HEK293 (cell line): ENCODE results near the gene HERC4.
"Not testable (repeated sequence)": the region's sequence is repeated elsewhere in the genome, so short reads cannot be mapped to it uniquely, and the experiment has no call there.

Experiments used
- CTCF ChIA-PET: fragments of 350-600 bp; formaldehyde crosslinking; extraction: SDS; loops from one replicate; lab custom pipeline; 2021; ENCODE audit warnings: antibody characterized with exemption; lab: Yijun Ruan, JAX
- POLR2A ChIA-PET: fragments of 300-600 bp; formaldehyde crosslinking; extraction: SDS; loops from one replicate; lab custom pipeline; 2020; ENCODE audit warnings: antibody characterized with exemption, inconsistent platforms; lab: Yijun Ruan, JAX
- H3K27ac ChIP-seq: fragments of 200-500 bp; sonication (Bioruptor generic); 2 replicates; pipeline ENCODE4 v1.5.1; 2014; ENCODE audit warnings: low read depth, low read length, control low read depth, inconsistent platforms; ENCODE audit errors: extremely low read depth
- H3K36me3 ChIP-seq, 2 experiments: fragments of 200-500 bp in 1 of 2; sonication (Bioruptor generic) in 1 of 2; 1 replicate in 1 of 2; 2 replicates in 1 of 2; pipeline ENCODE4 v1.5.1; 2014 to 2017; ENCODE audit warnings: inconsistent platforms in 2 of 2, low read length in 2 of 2; ENCODE audit not compliant: control insufficient read depth in 2 of 2, insufficient read depth in 1 of 2
- H3K4me1 ChIP-seq: fragments of 200-500 bp; sonication (Bioruptor generic); 2 replicates; pipeline ENCODE4 v1.5.1; 2014; ENCODE audit warnings: mild to moderate bottlenecking, low read length, inconsistent platforms; ENCODE audit not compliant: control insufficient read depth, insufficient read depth
- H3K4me3 ChIP-seq: 2 replicates; pipeline ENCODE4 v1.5.1; 2011; ENCODE audit warnings: low read depth, mild to moderate bottlenecking, control low read depth, low read length, moderate library complexity
- H3K9me3 ChIP-seq: fragments of 200-500 bp; sonication (Bioruptor generic); 2 replicates; pipeline ENCODE4 v1.5.1; 2014; ENCODE audit warnings: low read depth, low read length, inconsistent platforms; ENCODE audit not compliant: control insufficient read depth, insufficient read depth
- ATF2 ChIP-seq: fragments of 450-650 bp; formaldehyde crosslinking; IDR thresholded peaks from 2 replicates; pipeline ENCODE4 v1.5.1; 2016; ENCODE audit warnings: missing biosample characterization, missing genetic modification characterization, low read depth
- BCL11A ChIP-seq: fragments of 450-650 bp; formaldehyde crosslinking; IDR thresholded peaks from 2 replicates; pipeline ENCODE4 v1.5.1; 2016; ENCODE audit warnings: low read depth, missing biosample characterization, missing genetic modification characterization
- CTCF ChIP-seq: fragments of 450-650 bp; formaldehyde crosslinking; IDR thresholded peaks from 2 replicates; pipeline ENCODE4 v1.5.1; 2016; ENCODE audit warnings: missing biosample characterization, missing genetic modification characterization
- GLIS1 ChIP-seq: fragments of 450-650 bp; formaldehyde crosslinking; IDR thresholded peaks from 2 replicates; pipeline ENCODE4 v1.5.1; 2016; ENCODE audit warnings: missing biosample characterization, missing genetic modification characterization
- HOXD13 ChIP-seq: sonication (generic); formaldehyde crosslinking; IDR thresholded peaks from 2 replicates; pipeline ENCODE4 v1.8.0; 2022; ENCODE audit warnings: missing genetic modification reagents, borderline replicate concordance
- PRDM4 ChIP-seq: fragments of 450-650 bp; formaldehyde crosslinking; IDR thresholded peaks from 2 replicates; pipeline ENCODE4 v1.5.1; 2017; ENCODE audit warnings: missing biosample characterization, missing genetic modification characterization
- SP2 ChIP-seq: fragments of 450-650 bp; formaldehyde crosslinking; IDR thresholded peaks from 2 replicates; pipeline ENCODE4 v1.5.1; 2016; ENCODE audit warnings: missing biosample characterization, missing genetic modification characterization
- TSHZ1 ChIP-seq: fragments of 450-650 bp; formaldehyde crosslinking; IDR thresholded peaks from 2 replicates; pipeline ENCODE4 v1.5.1; 2016; ENCODE audit warnings: missing biosample characterization, missing genetic modification characterization, borderline replicate concordance
- ZBTB10 ChIP-seq: fragments of 450-650 bp; formaldehyde crosslinking; IDR thresholded peaks from 2 replicates; pipeline ENCODE4 v1.5.1; 2016; ENCODE audit warnings: missing biosample characterization, missing genetic modification characterization
- ZBTB17 ChIP-seq: fragments of 450-650 bp; formaldehyde crosslinking; IDR thresholded peaks from 2 replicates; pipeline ENCODE4 v1.5.1; 2016; ENCODE audit warnings: missing biosample characterization, missing genetic modification characterization
- ZNF16 ChIP-seq: fragments of 450-650 bp; formaldehyde crosslinking; IDR thresholded peaks from 2 replicates; pipeline ENCODE4 v1.5.1; 2016; ENCODE audit warnings: low read depth, missing biosample characterization, missing genetic modification characterization
- ZNF223 ChIP-seq: fragments of 450-650 bp; formaldehyde crosslinking; IDR thresholded peaks from 2 replicates; pipeline ENCODE4 v1.5.1; 2016; ENCODE audit warnings: missing biosample characterization, missing genetic modification characterization
- ZNF530 ChIP-seq: fragments of 450-650 bp; formaldehyde crosslinking; IDR thresholded peaks from 2 replicates; pipeline ENCODE4 v1.5.1; 2016; ENCODE audit warnings: low read depth, missing biosample characterization, missing genetic modification characterization
- ZNF548 ChIP-seq: fragments of 450-650 bp; formaldehyde crosslinking; IDR thresholded peaks from 2 replicates; pipeline ENCODE4 v1.5.1; 2016; ENCODE audit warnings: missing biosample characterization, missing genetic modification characterization
- ZNF777 ChIP-seq: fragments of 450-650 bp; formaldehyde crosslinking; IDR thresholded peaks from 2 replicates; pipeline ENCODE4 v1.5.1; 2017; ENCODE audit warnings: missing biosample characterization, missing genetic modification characterization, borderline replicate concordance
- ZSCAN16 ChIP-seq: fragments of 450-650 bp; formaldehyde crosslinking; IDR thresholded peaks from 2 replicates; pipeline ENCODE4 v1.5.1; 2016; ENCODE audit warnings: missing biosample characterization, missing genetic modification characterization
- ZSCAN18 ChIP-seq: fragments of 450-650 bp; formaldehyde crosslinking; IDR thresholded peaks from 2 replicates; pipeline ENCODE4 v1.5.1; 2016; ENCODE audit warnings: missing biosample characterization, missing genetic modification characterization
- ZSCAN5A ChIP-seq: fragments of 450-650 bp; formaldehyde crosslinking; IDR thresholded peaks from 2 replicates; pipeline ENCODE4 v1.5.1; 2016; ENCODE audit warnings: missing biosample characterization, missing genetic modification characterization

The HERC4 gene

GRCh38 chr10:67971311-67971710 is 103.8 kb downstream of the HERC4 start (continued):
- TF ChIP-seq ZSCAN18 (tag by site-specific recombination) (no peak), HOXD13 (no peak)
- TF ChIP-seq, all 188 proteins: peak for 0

GRCh38 chr10:67969875-67970274 is 105.2 kb downstream of the HERC4 start:
- Histone ChIP-seq H3K4me1 (no peaks in the 10 kb centered on the region), H3K9me3 (no peaks in the 10 kb centered on the region), H3K27ac (no peak overlapping the region), H3K36me3 (peaks cover 5 to 22% of the 10 kb centered on the region in 2 experiments; a peak in 2 of 3 replicates), H3K4me3 (no peak overlapping the region)
- CTCF ChIA-PET, result no interaction called here
- no peak for TF ChIP-seq ZSCAN5A
- TF ChIP-seq GLIS1 (tag by site-specific recombination), result no peak
- no peak for TF ChIP-seq ZNF16 (tag by site-specific recombination)
- TF ChIP-seq ATF2 (tag by site-specific recombination), result no peak
- no peak for TF ChIP-seq ZSCAN16 (tag by site-specific recombination)
- no peak for TF ChIP-seq SP2 (tag by site-specific recombination)
- no peak for TF ChIP-seq ZBTB17
- no peak for TF ChIP-seq BCL11A (tag by site-specific recombination)
- no peak for TF ChIP-seq ZNF530 (tag by site-specific recombination)
- no peak for TF ChIP-seq ZBTB10 (tag by site-specific recombination)
- TF ChIP-seq ZNF223, result no peak
- TF ChIP-seq ZNF777 (tag by site-specific recombination), result no peak
- no peak for TF ChIP-seq CTCF (tag by site-specific recombination)
- no peak for TF ChIP-seq TSHZ1
- TF ChIP-seq PRDM4, result no peak
- no peak for TF ChIP-seq ZNF548 (tag by site-specific recombination)
- POLR2A ChIA-PET, result no interaction called here

- H3K4me3 ChIP-seq, H3K9me3 ChIP-seq, POLR2A ChIA-PET, H3K27ac ChIP-seq, H3K4me1 ChIP-seq, CTCF ChIA-PET: not testable (repeated sequence)
- peaks cover 5 to 15% of the 10 kb centered on the region in 2 experiments; a peak in 2 of 3 replicates for H3K36me3 ChIP-seq
These were observed 109.0 kb downstream of the HERC4 start for GRCh38 chr10:67966035-67966434.
